MM.1S (cell line): Measurements from ENCODE around the gene ADAM23.

Source experiments
- DNase-seq: peaks from one replicate; pipeline ENCODE4 v3.0.0-alpha.2; 2015
- H2AFZ ChIP-seq: fragments of 300-600 bp; sonication (generic); 2 replicates; pipeline ENCODE4 v1.6.0; 2016; ENCODE audit warnings: antibody characterized with exemption, low read length
- H3F3A ChIP-seq: fragments of 300-600 bp; sonication (generic); 2 replicates; pipeline ENCODE4 v1.6.1; 2016; ENCODE audit warnings: mild to moderate bottlenecking, antibody characterized with exemption, low read length, moderate library complexity, mixed read lengths; ENCODE audit not compliant: insufficient read depth
- H3K27ac ChIP-seq: fragments of 300-600 bp; sonication (generic); 2 replicates; pipeline ENCODE4 v1.5.1; 2016; ENCODE audit warnings: mild to moderate bottlenecking, low read length
- H3K27me3 ChIP-seq: fragments of 300-600 bp; sonication (generic); replicated peaks from 2 replicates; pipeline ENCODE4 v1.6.0; 2016; ENCODE audit warnings: low read length; ENCODE audit not compliant: insufficient read depth
- H3K36me3 ChIP-seq: fragments of 300-600 bp; sonication (generic); replicated peaks from 2 replicates; pipeline ENCODE4 v1.6.1; 2016; ENCODE audit warnings: mild to moderate bottlenecking, low read length, mixed read lengths; ENCODE audit not compliant: insufficient read depth
- H3K4me1 ChIP-seq: fragments of 300-600 bp; sonication (generic); 2 replicates; pipeline ENCODE4 v1.6.1; 2016; ENCODE audit warnings: low read length, mixed read lengths
- H3K4me2 ChIP-seq: fragments of 300-600 bp; sonication (generic); 2 replicates; pipeline ENCODE4 v1.6.0; 2016; ENCODE audit warnings: low read depth, low read length
- H3K4me3 ChIP-seq: fragments of 300-600 bp; sonication (generic); 2 replicates; pipeline ENCODE4 v1.5.1; 2016; ENCODE audit warnings: low read length, mixed read lengths
- H3K79me2 ChIP-seq: fragments of 300-600 bp; sonication (generic); 2 replicates; pipeline ENCODE4 v1.6.1; 2016; ENCODE audit warnings: mixed run types, low read length, mixed read lengths
- H3K9ac ChIP-seq: fragments of 300-600 bp; sonication (generic); 2 replicates; pipeline ENCODE4 v1.6.1; 2016; ENCODE audit warnings: low read length, mixed read lengths
- H3K9me2 ChIP-seq: fragments of 300-600 bp; sonication (generic); replicated peaks from 2 replicates; pipeline ENCODE4 v1.6.1; 2016; ENCODE audit warnings: mild to moderate bottlenecking, low read length, mixed read lengths; ENCODE audit not compliant: insufficient read depth
- H3K9me3 ChIP-seq: fragments of 300-600 bp; sonication (generic); replicated peaks from 2 replicates; pipeline ENCODE4 v1.6.1; 2016; ENCODE audit warnings: mild to moderate bottlenecking, low read length, mixed read lengths; ENCODE audit not compliant: insufficient read depth
- H4K20me1 ChIP-seq: fragments of 300-600 bp; sonication (generic); 2 replicates; pipeline ENCODE4 v1.6.1; 2016; ENCODE audit warnings: mild to moderate bottlenecking, low read length, moderate library complexity, mixed read lengths; ENCODE audit not compliant: insufficient read depth
- CTCF ChIP-seq: fragments of 300-600 bp; sonication (generic); IDR thresholded peaks from 2 replicates; pipeline ENCODE4 v1.5.1; 2016; ENCODE audit warnings: antibody characterized with exemption, low read length, mixed read lengths
- EZH2 ChIP-seq: fragments of 300-600 bp; sonication (generic); optimal IDR thresholded peaks from 2 replicates; pipeline ENCODE3; 2017; ENCODE audit warnings: low read depth, mild to moderate bottlenecking, antibody characterized with exemption, low read length, mixed read lengths
- EZH2phosphoT487 ChIP-seq: fragments of 300-600 bp; sonication (generic); IDR thresholded peaks from 2 replicates; pipeline ENCODE4 v1.6.1; 2018; ENCODE audit warnings: antibody characterized with exemption, low read length

Gene ADAM23

GRCh38 chr2:206585335-206585734 lies 142.0 kb downstream of the ADAM23 start:
- H3K27me3 ChIP-seq = no peaks in the 10 kb centered on the region
- no peaks in the 10 kb centered on the region for H3F3A ChIP-seq
- no peaks in the 10 kb centered on the region for H4K20me1 ChIP-seq
- TF ChIP-seq EZH2phosphoT487 = no peak
- no peak for TF ChIP-seq EZH2
- no peak for TF ChIP-seq CTCF
- H3K9me2 ChIP-seq = no peaks in the 10 kb centered on the region
- no peak overlapping the region for H3K4me2 ChIP-seq
- H3K79me2 ChIP-seq = no peaks in the 10 kb centered on the region
- no peaks in the 10 kb centered on the region for H3K36me3 ChIP-seq
- no peak overlapping the region for H3K27ac ChIP-seq
- H3K9me3 ChIP-seq = no peaks in the 10 kb centered on the region
- no peak overlapping the region for H2AFZ ChIP-seq
- no peak overlapping the region for H3K4me3 ChIP-seq
- no peaks in the 10 kb centered on the region for H3K4me1 ChIP-seq
- H3K9ac ChIP-seq = no peak overlapping the region
- DNase-seq = no peak

- no peaks in the 10 kb centered on the region for H4K20me1 ChIP-seq
- H3K9me3 ChIP-seq = no peaks in the 10 kb centered on the region
- no peak overlapping the region for H3K4me3 ChIP-seq
- no peak overlapping the region for H3K9ac ChIP-seq
- H3K4me2 ChIP-seq = no peak overlapping the region
- H3K36me3 ChIP-seq = no peaks in the 10 kb centered on the region
- no peak overlapping the region for H3K27ac ChIP-seq
- no peaks in the 10 kb centered on the region for H3K4me1 ChIP-seq
- H3F3A ChIP-seq = no peaks in the 10 kb centered on the region
- no peaks in the 10 kb centered on the region for H3K27me3 ChIP-seq
- H3K9me2 ChIP-seq = no peaks in the 10 kb centered on the region
- no peak for TF ChIP-seq EZH2
- no peak for TF ChIP-seq EZH2phosphoT487
- TF ChIP-seq CTCF = no peak
- H3K79me2 ChIP-seq = no peaks in the 10 kb centered on the region
- DNase-seq = no peak
- H2AFZ ChIP-seq = no peak overlapping the region
Observed at GRCh38 chr2:206586609-206587008, 143.3 kb downstream of the ADAM23 start.

DNA sequence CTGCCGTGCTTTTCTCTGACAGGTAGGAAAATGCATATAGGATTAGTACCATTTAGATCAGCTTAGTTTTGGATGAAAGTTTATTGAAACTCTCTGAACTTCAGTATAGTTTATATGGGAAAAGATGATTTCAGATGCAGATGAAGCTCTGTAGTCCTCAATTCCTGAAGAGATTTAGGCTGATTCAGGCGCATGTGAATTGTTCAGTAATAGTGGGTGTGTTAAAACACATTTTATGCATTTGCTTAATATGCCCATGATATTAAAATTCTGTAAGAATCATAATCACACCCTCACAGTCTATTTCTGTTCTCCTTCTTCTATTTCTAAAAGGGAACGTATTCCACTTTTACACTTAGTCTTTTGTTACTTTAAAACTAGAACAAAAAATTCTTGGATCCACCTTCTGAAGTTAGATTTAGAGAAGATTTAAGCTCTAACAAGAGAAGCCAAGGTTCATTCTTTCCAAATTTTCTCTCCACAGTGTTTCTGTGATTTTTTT lies 154.4 kb downstream of the ADAM23 start:
- Histone ChIP-seq H3K9me3 (no peaks in the 10 kb centered on the region), H3K4me3 (no peak overlapping the region), H3K4me2 (no peak overlapping the region), H3K27ac (no peak overlapping the region), H2AFZ (no peak overlapping the region), H3K9ac (no peak overlapping the region), H3K4me1 (no peaks in the 10 kb centered on the region), H3F3A (no peaks in the 10 kb centered on the region), H3K79me2 (no peaks in the 10 kb centered on the region), H3K27me3 (no peaks in the 10 kb centered on the region), H3K9me2 (no peaks in the 10 kb centered on the region), H3K36me3 (no peaks in the 10 kb centered on the region), H4K20me1 (no peaks in the 10 kb centered on the region)
- no peak for TF ChIP-seq EZH2
- no peak for TF ChIP-seq CTCF
- no peak for TF ChIP-seq EZH2phosphoT487
- DNase-seq = no peak

DNA sequence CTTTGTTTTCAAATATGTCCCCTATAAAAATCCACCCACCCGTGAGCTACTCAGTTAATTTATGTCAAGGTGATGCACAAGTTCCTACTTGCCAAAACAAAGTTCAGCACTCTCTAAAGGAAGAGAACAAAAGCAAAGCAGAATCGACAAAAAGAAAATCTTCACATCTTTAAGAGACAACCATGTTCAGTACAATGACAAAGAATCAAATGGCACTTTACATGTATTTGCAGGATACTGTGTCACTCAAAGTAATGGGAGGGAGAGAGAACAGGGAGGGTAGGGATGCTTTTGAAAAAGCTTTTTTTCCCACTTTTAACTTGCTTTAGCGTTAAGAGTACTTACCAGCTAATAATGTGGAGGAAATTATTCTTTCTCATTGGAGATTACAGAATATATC lies 159.9 kb downstream of the ADAM23 start:
- no peak overlapping the region for H3K4me3 ChIP-seq
- no peaks in the 10 kb centered on the region for H3K9me2 ChIP-seq
- no peaks in the 10 kb centered on the region for H3K79me2 ChIP-seq
- no peaks in the 10 kb centered on the region for H3K27me3 ChIP-seq
- no peaks in the 10 kb centered on the region for H3K4me1 ChIP-seq
- no peaks in the 10 kb centered on the region for H3K9me3 ChIP-seq
- H3F3A ChIP-seq = no peaks in the 10 kb centered on the region
- no peaks in the 10 kb centered on the region for H3K36me3 ChIP-seq
- no peak overlapping the region for H3K4me2 ChIP-seq
- DNase-seq = no peak
- TF ChIP-seq EZH2phosphoT487 (no peak), EZH2 (no peak), CTCF (no peak)
- no peak overlapping the region for H2AFZ ChIP-seq
- no peak overlapping the region for H3K27ac ChIP-seq
- H3K9ac ChIP-seq = no peak overlapping the region
- no peaks in the 10 kb centered on the region for H4K20me1 ChIP-seq
